Activated CD4-positive, alpha-beta T cell treated with anti-CD3 and anti-CD28 coated beads, Interleukin-2, amount 50 U/mL, for 1 hour (primary cell): ENCODE results near the gene TAGLN2.
A peak's percentile ranks its signal among the peaks of the same experiment; 100 is the strongest.

Source experiments
- DNase-seq: peaks from one replicate; pipeline ENCODE4 v3.0.0-alpha.2; 2020

TAGLN2 gene

GRCh38 chr1:159935305-159935704, 10.0 kb upstream of the TAGLN2 start:
- no peak for DNase-seq

GRCh38 chr1:159934136-159935039, 9.1 kb upstream of the TAGLN2 start:
- no peak for DNase-seq

- DNase-seq, result no peak
Measured at GRCh38 chr1:159933347-159933746, 8.0 kb upstream of the TAGLN2 start.

GRCh38 chr1:159932296-159933285, 7.3 kb upstream of the TAGLN2 start:
- DNase-seq, result no peak

GRCh38 chr1:159931795-159932173, 6.5 kb upstream of the TAGLN2 start:
- no peak for DNase-seq

- DNase-seq, result no peak
Measured at GRCh38 chr1:159931101-159931794, 5.9 kb upstream of the TAGLN2 start.

GRCh38 chr1:159930634-159931033, 5.3 kb upstream of the TAGLN2 start:
- DNase-seq, result no peak

- DNase-seq, result no peak
Measured at GRCh38 chr1:159930216-159930615, 4.9 kb upstream of the TAGLN2 start.

- no peak for DNase-seq
Measured at GRCh38 chr1:159929155-159930051, 4.1 kb upstream of the TAGLN2 start.

- no peak for DNase-seq
Measured at GRCh38 chr1:159928491-159929050, 3.3 kb upstream of the TAGLN2 start.

GRCh38 chr1:159927849-159928431, 2.6 kb upstream of the TAGLN2 start:
- no peak for DNase-seq

- no peak for DNase-seq
Measured at GRCh38 chr1:159927211-159927848, 2.0 kb upstream of the TAGLN2 start.

- DNase-seq, result no peak
Measured at GRCh38 chr1:159925719-159926078, 392 bp upstream of the TAGLN2 start.

GRCh38 chr1:159924025-159924790, 1.1 kb downstream of the TAGLN2 start:
- peak; percentile 68 for DNase-seq

- peak; percentile 92 for DNase-seq
Measured at GRCh38 chr1:159923203-159924024, 1.9 kb downstream of the TAGLN2 start.

GRCh38 chr1:159922511-159923202, 2.6 kb downstream of the TAGLN2 start:
- DNase-seq, result no peak

- no peak for DNase-seq
Measured at GRCh38 chr1:159921700-159922504, 3.4 kb downstream of the TAGLN2 start.
